HG03342 (cell line): ENCODE data around the gene SLC25A23.
"Not testable (repeated sequence)": the region's sequence is repeated elsewhere in the genome, so short reads cannot be mapped to it uniquely, and the experiment has no call there.

Source experiments
- ATAC-seq: cut with Tn5 transposase; IDR thresholded peaks from one replicate; pipeline ENCODE4 v1.9.1; 2021; ENCODE audit warnings: mild to moderate bottlenecking, moderate library complexity; ENCODE audit not compliant: unreplicated experiment

Gene SLC25A23

GRCh38 chr19:6457958-6458694 is 1.5 kb downstream of the SLC25A23 start:
- no peak for ATAC-seq

- ATAC-seq: no peak
These were observed 3.7 kb downstream of the SLC25A23 start for GRCh38 chr19:6455924-6456323.

- no peak for ATAC-seq
These were observed 5.5 kb downstream of the SLC25A23 start for GRCh38 chr19:6453951-6454565.

- ATAC-seq: no peak
These were observed 6.7 kb downstream of the SLC25A23 start for GRCh38 chr19:6452899-6453298.

- no peak for ATAC-seq
These were observed 7.4 kb downstream of the SLC25A23 start for GRCh38 chr19:6452223-6452614.

GRCh38 chr19:6451583-6452222 is 7.9 kb downstream of the SLC25A23 start:
- no peak for ATAC-seq

- no peak for ATAC-seq
These were observed 9.4 kb downstream of the SLC25A23 start for GRCh38 chr19:6450166-6450565.

GRCh38 chr19:6448045-6448444 is 11.5 kb downstream of the SLC25A23 start:
- ATAC-seq: no peak

- no peak for ATAC-seq
These were observed 13.1 kb downstream of the SLC25A23 start for GRCh38 chr19:6446452-6446851.

- ATAC-seq: no peak
These were observed 15.6 kb downstream of the SLC25A23 start for GRCh38 chr19:6443986-6444385.

- ATAC-seq: no peak
These were observed 17.4 kb downstream of the SLC25A23 start for GRCh38 chr19:6442087-6442688.

- no peak for ATAC-seq
These were observed 18.7 kb downstream of the SLC25A23 start for GRCh38 chr19:6440905-6441304.

- ATAC-seq: no peak
These were observed 19.8 kb downstream of the SLC25A23 start for GRCh38 chr19:6439743-6440142.

- no peak for ATAC-seq
These were observed 25.9 kb downstream of the SLC25A23 start, which contains the start of gene SLC25A41 for GRCh38 chr19:6433663-6434062. Gene SLC25A41 (minus strand): TSS chr19:6433763. CDS start chr19:6433693, 70 bp downstream.

- ATAC-seq: no peak
These were observed 26.4 kb downstream of the SLC25A23 start for GRCh38 chr19:6433165-6433564.

- no peak for ATAC-seq
These were observed 27.7 kb downstream of the SLC25A23 start for GRCh38 chr19:6431891-6432290.

- ATAC-seq: no peak
These were observed 30.0 kb downstream of the SLC25A23 start for GRCh38 chr19:6429419-6430221.

- ATAC-seq: not testable (repeated sequence)
These were observed 30.7 kb downstream of the SLC25A23 start for GRCh38 chr19:6428692-6429418.

- no peak for ATAC-seq
These were observed 32.5 kb downstream of the SLC25A23 start for GRCh38 chr19:6427131-6427530.
